HG03442 (cell line): ENCODE data around the gene PSMG3.

Source experiments
- ATAC-seq: cut with Tn5 transposase; IDR thresholded peaks from one replicate; pipeline ENCODE4 v1.9.1; 2021; ENCODE audit warnings: mild to moderate bottlenecking, moderate library complexity; ENCODE audit not compliant: unreplicated experiment

Gene PSMG3

GRCh38 chr7:1546909-1547776 lies 22.7 kb downstream of the PSMG3 start:
- ATAC-seq = no peak

DNA sequence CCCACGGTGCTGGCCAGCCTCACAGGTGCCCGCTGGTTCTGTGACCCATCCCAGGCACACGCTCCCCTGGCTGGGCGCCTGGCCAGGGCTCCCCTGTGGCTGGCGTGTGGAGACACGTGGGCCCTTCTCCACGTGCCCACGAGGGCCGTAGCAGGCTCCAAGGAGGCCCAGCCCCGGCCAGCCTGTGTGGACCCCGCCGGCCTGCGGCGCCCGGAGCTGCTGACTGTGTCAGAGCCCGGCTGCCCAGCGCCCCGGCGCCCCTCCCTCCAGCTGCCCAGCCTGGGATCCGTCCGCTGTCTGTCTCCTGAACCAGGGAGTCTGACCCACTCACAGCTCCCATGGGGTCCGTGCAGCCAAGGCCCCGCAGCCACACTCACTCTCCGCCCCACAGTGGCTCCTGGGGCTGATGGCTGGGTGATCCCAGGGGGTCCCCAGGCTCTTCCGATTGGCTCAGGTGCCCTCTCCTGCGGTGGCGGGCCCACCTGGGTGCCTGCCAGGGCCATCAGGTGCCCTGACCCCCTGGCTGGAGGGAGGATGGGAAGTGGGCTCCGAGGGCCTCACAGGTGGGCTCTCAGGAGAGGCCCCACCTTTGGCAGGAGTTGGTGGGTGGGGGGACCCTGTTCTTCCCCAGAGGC lies 23.4 kb downstream of the PSMG3 start:
- no peak for ATAC-seq

DNA sequence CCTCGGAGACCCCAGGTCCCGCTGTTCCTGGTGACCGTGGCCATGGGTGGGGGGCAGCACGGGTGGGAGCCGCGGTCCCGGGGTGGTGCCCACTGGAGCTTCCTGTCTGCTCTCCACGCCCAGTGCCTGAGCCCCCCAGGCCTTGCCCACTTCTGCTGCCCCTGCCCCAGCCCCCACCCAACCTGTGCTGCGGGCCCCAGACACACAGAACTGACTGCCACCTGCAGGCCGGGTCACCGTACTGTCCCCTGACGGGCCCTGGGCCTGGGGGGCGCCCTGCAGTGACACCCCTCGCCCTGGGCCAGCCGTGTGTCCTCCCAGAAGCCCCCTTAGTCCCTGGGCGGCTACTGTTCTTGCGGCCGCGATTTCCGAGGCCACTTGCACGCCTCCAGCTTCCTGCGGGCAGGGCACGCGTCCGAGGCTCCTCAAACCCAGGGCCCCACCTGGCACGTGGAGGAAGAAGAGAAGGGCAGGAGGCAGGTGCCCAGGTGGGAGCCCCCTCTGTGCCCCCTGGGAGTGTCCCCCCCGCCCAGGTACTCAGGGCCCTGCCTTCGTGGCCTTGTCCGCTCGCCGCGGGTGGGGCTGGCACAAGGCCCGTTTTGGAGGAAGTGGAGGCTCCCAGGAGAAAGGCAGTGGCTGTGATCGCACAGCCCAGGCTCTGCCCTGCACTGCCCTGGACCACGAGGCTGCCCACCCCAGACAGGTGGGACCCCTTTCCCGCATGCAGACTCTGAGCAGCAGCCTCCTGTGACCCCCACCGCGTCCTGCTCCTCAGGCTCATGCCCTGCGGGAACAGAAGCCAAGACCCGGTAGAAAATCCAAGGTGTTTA lies 24.2 kb downstream of the PSMG3 start:
- no peak for ATAC-seq

GRCh38 chr7:1544896-1545416 lies 24.9 kb downstream of the PSMG3 start:
- ATAC-seq = no peak

DNA sequence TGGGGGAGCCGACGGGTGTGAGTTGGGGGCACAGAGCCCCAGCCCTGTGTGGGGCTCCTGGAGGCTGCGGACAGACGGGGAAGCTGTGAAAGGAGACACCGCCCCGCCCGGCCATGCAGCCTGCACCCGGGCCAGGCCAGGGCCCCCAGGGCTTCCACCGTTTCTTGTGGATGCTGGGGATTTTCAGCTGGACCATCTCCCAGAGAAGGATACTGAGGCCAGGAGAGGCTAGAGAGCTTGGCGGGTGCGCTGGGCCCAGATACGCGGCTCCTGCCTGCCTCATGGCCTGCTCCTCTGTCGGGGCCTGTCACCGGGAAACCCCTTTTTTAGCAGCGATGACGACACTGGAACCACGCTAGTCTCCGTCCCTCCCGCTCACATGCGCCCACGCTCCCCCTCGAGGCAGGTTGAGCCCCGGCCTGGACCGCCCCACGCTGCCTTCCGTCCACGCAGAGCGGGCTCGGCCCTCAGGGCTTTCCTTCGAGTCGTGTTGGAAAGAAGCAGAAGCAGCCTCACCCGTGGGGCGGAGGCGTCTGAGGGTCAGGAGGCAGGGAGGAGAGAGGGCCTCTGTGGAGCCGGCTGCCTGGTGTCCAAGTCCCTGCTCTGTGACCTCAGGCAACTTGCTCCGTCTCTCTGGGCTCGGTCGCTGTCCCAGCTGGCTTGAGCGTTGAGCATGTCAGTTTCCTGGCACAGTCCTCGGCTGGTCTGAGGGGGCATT lies 25.5 kb downstream of the PSMG3 start:
- ATAC-seq = no peak

GRCh38 chr7:1543826-1544177 lies 26.0 kb downstream of the PSMG3 start:
- no peak for ATAC-seq

- ATAC-seq = no peak
These were observed 26.7 kb downstream of the PSMG3 start for GRCh38 chr7:1542841-1543747.

GRCh38 chr7:1542329-1542728 lies 27.5 kb downstream of the PSMG3 start:
- ATAC-seq = no peak

- no peak for ATAC-seq
These were observed 28.2 kb downstream of the PSMG3 start for GRCh38 chr7:1541431-1542162.

- no peak for ATAC-seq
These were observed 29.0 kb downstream of the PSMG3 start for GRCh38 chr7:1540776-1541271.

DNA sequence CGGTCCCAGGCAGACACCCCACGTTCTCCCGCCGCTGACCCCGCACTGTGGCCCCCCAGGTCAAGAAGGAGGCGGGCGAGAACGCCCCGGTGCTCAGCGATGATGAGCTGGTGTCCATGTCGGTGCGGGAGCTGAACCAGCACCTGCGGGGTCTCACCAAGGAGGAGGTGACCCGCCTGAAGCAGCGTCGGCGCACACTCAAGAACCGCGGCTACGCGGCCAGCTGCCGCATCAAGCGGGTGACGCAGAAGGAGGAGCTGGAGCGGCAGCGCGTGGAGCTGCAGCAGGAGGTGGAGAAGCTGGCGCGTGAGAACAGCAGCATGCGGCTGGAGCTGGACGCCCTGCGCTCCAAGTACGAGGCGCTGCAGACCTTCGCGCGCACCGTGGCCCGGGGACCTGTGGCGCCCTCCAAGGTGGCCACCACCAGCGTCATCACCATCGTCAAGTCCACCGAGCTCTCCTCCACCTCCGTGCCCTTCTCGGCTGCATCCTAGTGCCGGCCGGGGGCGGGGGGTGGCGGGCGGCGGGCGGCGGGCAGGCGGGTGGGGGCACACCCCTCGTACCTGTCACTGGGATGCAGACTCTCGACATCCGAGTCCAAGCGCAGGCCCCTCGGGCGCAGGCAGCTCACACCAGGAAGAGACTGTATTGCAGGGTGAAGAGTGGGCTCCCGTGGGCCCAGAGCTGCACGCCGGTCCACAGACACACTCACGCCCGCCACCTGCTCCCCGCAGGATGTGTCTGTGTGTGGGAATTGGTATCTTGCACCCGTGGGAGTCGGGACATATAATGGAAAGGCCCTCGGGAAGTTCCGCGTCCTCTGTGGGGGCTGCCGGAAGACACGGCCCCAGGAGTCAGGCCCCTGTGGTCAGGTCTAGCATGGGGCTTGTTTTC lies 29.7 kb downstream of the PSMG3 start:
- no peak for ATAC-seq

DNA sequence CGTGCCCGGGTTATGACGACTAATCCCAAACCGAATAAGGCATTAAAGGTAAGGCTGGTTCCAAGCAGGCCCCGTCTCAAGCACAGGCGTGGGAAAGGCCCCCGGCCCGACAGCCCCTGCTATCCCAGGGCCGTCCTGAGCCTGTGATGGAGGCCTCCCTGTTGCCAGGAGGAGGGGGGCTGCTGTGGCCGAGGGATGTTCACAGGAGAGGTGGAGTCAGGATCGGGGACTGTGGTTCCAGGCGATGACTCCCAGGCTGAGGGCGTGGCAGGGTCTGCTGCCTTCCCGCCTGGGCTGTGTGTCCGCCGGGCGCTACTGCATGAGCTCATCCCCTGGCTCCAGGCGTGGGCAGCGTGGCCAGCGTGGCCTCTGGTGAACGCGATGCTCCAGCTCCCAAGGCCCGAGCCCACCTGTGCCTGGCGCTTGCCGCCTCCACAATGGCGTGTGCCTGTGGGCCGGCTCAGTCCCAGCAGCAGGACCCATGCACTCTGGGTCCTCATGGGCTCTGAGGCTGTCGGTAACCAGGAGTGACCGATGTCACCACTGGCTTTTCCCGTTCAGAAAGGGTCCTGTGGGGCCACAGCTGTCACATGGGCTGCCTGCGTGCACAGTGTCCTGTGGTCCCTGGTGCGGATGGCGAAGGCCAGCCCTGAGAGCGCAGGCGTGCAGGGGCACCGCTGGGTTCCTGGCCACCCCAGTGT lies 30.5 kb downstream of the PSMG3 start:
- no peak for ATAC-seq

- ATAC-seq = no peak
These were observed 31.2 kb downstream of the PSMG3 start for GRCh38 chr7:1538544-1539180.

DNA sequence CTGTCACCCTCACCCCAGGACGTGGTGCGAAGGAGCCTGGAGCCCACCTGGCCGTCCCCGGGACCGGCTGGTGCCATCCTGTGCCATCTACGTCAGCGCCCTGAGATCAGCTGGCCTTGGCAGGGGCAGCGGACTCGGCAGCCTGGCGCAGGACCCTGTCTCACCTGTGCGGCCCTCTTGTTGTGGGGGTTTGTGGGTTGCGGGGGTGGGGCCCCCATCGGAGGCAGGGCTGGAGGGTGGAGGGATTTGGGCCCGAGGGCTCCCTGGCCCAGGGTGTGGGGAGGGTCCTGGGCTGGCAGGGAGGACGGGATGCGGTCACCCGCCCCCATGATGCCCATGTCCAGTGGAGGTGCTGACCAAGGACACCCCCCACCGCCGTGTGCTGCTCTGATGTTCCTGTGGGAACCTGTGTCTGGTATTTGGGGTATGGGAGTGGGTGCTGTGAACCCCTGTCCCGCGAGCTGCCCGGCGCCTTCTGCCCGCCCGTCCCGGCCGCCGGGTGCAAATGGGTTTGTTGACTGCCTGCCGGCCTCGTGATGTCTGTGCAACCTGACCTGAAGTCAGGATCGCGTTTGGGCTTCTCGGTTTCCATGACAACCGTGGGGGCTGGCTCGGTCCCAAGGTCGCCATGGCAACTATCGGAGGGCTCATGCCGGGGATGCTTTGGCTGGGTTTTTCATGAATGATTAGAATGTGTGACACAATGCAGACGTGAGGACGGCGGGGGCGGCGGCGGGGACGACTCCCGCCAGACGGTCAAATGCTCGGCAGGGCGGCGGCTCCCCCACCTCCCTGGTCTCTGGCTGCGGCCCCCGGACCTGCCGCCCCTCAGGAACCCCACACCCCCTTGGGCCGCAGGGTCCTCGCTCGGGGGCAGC lies 32.1 kb downstream of the PSMG3 start:
- ATAC-seq = no peak

DNA sequence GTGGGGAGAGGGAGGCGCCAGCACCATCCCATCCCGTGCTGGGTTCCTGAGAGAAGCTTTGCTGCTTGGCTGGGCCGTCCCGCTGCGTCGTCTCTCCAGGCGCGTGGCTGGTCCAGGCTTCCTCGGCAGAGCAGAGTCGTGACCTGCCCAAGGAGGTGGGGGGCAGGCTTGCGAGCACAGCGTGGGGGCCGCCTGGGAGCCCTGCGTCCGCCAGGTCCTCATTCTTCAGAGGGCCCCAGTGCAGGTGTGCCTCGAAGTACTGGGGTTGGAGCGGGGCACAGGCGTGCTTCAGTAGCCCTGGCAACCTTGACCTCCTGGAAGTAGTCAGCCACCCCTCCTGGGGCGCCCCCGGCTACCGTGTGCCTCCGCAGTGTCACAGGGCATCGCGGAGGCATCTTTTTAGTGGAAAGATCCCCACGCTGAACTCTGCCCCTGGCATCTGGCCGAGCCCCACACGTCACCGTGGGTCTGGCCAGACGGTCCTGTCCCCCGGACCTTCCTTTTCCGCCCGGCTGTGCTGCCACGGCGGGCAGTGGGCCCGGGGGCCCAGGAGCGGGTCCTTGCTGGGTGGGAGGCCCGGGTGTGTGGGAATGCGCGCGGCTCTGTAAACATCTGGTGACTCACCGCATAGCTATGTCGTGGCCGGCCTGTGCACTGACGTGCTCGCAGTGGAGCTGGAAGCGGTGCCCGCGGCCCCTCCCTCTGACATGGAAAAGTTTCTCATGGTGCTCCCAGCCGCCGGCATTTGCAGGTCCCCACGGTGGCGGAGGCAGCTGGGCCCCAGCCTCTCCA lies 32.9 kb downstream of the PSMG3 start:
- no peak for ATAC-seq
